GM23338 (cell line): ENCODE data around the gene MYO3B. TPM values are rescaled to one million over a fixed set of nuclear protein-coding genes. Genes with fewer than 3 reads are reported as not detected.

Source experiments
- ATAC-seq: fragments of 200-7000 bp; cut with Tn5 transposase; 3 replicates; pipeline ENCODE4 v1.9.1; 2020
- DNase-seq: peaks from one replicate; pipeline ENCODE4 v3.0.0-alpha.2; 2015; ENCODE audit warnings: low spot score
- H2AFZ ChIP-seq: fragments of 200-600 bp; sonication (generic); 2 replicates; pipeline ENCODE4 v1.8.0; 2016; ENCODE audit warnings: antibody characterized with exemption, mild to moderate bottlenecking, moderate library complexity
- H3F3A ChIP-seq: fragments of 200-600 bp; sonication (generic); replicated peaks from 2 replicates; pipeline ENCODE4 v1.8.0; 2017; ENCODE audit warnings: antibody characterized with exemption, mixed run types, low read depth
- H3K27ac ChIP-seq: fragments of 200-600 bp; sonication (generic); 2 replicates; pipeline ENCODE4 v1.6.1; 2016; ENCODE audit warnings: low read depth
- H3K27me3 ChIP-seq: fragments of 200-600 bp; sonication (generic); 2 replicates; pipeline ENCODE4 v1.8.0; 2016; ENCODE audit warnings: mild to moderate bottlenecking, mixed run types, moderate library complexity; ENCODE audit not compliant: insufficient read depth
- H3K36me3 ChIP-seq: fragments of 200-600 bp; sonication (generic); 2 replicates; pipeline ENCODE4 v1.8.0; 2016; ENCODE audit warnings: mild to moderate bottlenecking; ENCODE audit not compliant: insufficient read depth
- H3K4me1 ChIP-seq: fragments of 200-600 bp; sonication (generic); 2 replicates; pipeline ENCODE4 v1.8.0; 2016; ENCODE audit warnings: mild to moderate bottlenecking, moderate library complexity; ENCODE audit not compliant: insufficient read depth
- H3K4me2 ChIP-seq: fragments of 200-600 bp; sonication (generic); 2 replicates; pipeline ENCODE4 v1.7.1; 2017; ENCODE audit warnings: mixed run types
- H3K4me3 ChIP-seq: fragments of 200-600 bp; sonication (generic); 2 replicates; pipeline ENCODE4 v1.6.1; 2016; ENCODE audit warnings: mixed run types
- H3K79me2 ChIP-seq: fragments of 200-600 bp; sonication (generic); replicated peaks from 2 replicates; pipeline ENCODE4 v1.8.0; 2017; ENCODE audit warnings: mild to moderate bottlenecking; ENCODE audit not compliant: insufficient read depth
- H3K9me2 ChIP-seq: fragments of 200-600 bp; sonication (generic); 2 replicates; pipeline ENCODE4 v1.8.0; 2017; ENCODE audit not compliant: insufficient read depth
- H4K20me1 ChIP-seq: fragments of 200-600 bp; sonication (generic); replicated peaks from 2 replicates; pipeline ENCODE4 v1.8.0; 2017; ENCODE audit warnings: mild to moderate bottlenecking; ENCODE audit not compliant: insufficient read depth
- H3K27ac Mint-ChIP-seq: 2 replicates; pipeline ENCODE4 v1.8.0; 2020; ENCODE audit warnings: inconsistent platforms, mild to moderate bottlenecking, moderate library complexity, mixed read lengths
- H3K27me3 Mint-ChIP-seq: 3 replicates; pipeline ENCODE4 v1.8.0; 2022; ENCODE audit warnings: low read depth, mild to moderate bottlenecking, moderate library complexity, mixed read lengths, inconsistent platforms; ENCODE audit not compliant: insufficient read depth, poor library complexity
- H3K36me3 Mint-ChIP-seq: 3 replicates; pipeline ENCODE4 v1.8.0; 2021; ENCODE audit warnings: low read depth, mild to moderate bottlenecking, inconsistent platforms, moderate library complexity, mixed read lengths
- H3K4me1 Mint-ChIP-seq: 3 replicates; pipeline ENCODE4 v1.8.0; 2020; ENCODE audit warnings: mild to moderate bottlenecking, inconsistent platforms, mixed read lengths
- H3K4me3 Mint-ChIP-seq: 3 replicates; pipeline ENCODE4 v1.8.0; 2021; ENCODE audit warnings: moderate library complexity, mild to moderate bottlenecking, inconsistent platforms, mixed read lengths
- H3K9me3 Mint-ChIP-seq: 3 replicates; pipeline ENCODE4 v1.8.0; 2020; ENCODE audit warnings: moderate library complexity, mild to moderate bottlenecking, inconsistent platforms, mixed read lengths
- EZH2 ChIP-seq: fragments of 200-600 bp; sonication (generic); IDR thresholded peaks from one replicate; pipeline ENCODE4 v1.8.0; 2017; ENCODE audit warnings: antibody characterized with exemption, mild to moderate bottlenecking, low read depth; ENCODE audit not compliant: unreplicated experiment
- STAT1 ChIP-seq: IDR thresholded peaks from one replicate; pipeline ENCODE4 v1.6.1; 2016; ENCODE audit warnings: antibody characterized with exemption; ENCODE audit not compliant: unreplicated experiment
- ZNF331 ChIP-seq: fragments of 250-450 bp; sonication (Bioruptor Pico); IDR thresholded peaks from 2 replicates; pipeline ENCODE4 v1.5.0; 2020; ENCODE audit warnings: low read depth, mild to moderate bottlenecking, moderate library complexity
- polyA plus RNA-seq: library from polyadenylated mRNA; unstranded; fragments of >200 nt; fragmentation: Nextera tagmentation; extraction: Ambion mirVana; gene quantifications from 2 replicates; pipeline ENCODE4 v1.2.1, GENCODE V29; 2016
- total RNA-seq: library from RNA; depleted of rRNA; stranded (reverse); fragments of >200 nt; shearing (Covaris generic); gene quantifications from 2 replicates; pipeline ENCODE4 v1.2.3, GENCODE V29; 2014
- TF ChIP-seq, protein P1 (sequence below): fragments of 250-450 bp; sonication (Bioruptor Pico); IDR thresholded peaks from 2 replicates; pipeline ENCODE4 v1.5.0; 2020; ENCODE audit warnings: mild to moderate bottlenecking, moderate library complexity
- TF ChIP-seq, protein P2 (sequence below): IDR thresholded peaks from one replicate; pipeline ENCODE4 v1.6.1; 2018; ENCODE audit warnings: antibody characterized with exemption; ENCODE audit not compliant: unreplicated experiment
- TF ChIP-seq, protein P3 (sequence below): IDR thresholded peaks from 2 replicates; pipeline ENCODE4 v1.6.1; 2016; ENCODE audit warnings: antibody characterized with exemption

MYO3B gene
- total and polyA plus RNA-seq, 2 experiments from 2014 or later: 0.42 TPM; not detected in 1

DNA sequence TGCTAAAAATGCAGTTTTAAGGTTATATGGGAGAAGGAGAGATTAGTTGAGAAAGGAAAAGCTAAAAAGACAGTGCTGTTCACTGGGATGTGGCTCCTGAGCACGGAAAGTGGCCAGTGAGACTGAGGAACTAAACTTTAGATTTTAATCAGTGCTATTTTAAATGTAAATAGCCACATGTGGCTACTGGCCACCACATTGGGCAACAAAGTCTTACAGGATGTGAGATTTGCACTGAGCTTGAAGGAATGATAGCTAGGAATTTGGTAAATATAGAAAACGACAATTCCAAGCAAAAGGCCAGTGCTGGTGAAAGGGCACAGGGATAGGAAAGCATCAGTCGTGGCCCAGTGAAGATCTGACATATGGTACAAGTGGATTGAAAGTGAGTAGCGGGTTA is 523.1 kb downstream of the MYO3B start (continued):
- TF ChIP-seq, protein P1, sequence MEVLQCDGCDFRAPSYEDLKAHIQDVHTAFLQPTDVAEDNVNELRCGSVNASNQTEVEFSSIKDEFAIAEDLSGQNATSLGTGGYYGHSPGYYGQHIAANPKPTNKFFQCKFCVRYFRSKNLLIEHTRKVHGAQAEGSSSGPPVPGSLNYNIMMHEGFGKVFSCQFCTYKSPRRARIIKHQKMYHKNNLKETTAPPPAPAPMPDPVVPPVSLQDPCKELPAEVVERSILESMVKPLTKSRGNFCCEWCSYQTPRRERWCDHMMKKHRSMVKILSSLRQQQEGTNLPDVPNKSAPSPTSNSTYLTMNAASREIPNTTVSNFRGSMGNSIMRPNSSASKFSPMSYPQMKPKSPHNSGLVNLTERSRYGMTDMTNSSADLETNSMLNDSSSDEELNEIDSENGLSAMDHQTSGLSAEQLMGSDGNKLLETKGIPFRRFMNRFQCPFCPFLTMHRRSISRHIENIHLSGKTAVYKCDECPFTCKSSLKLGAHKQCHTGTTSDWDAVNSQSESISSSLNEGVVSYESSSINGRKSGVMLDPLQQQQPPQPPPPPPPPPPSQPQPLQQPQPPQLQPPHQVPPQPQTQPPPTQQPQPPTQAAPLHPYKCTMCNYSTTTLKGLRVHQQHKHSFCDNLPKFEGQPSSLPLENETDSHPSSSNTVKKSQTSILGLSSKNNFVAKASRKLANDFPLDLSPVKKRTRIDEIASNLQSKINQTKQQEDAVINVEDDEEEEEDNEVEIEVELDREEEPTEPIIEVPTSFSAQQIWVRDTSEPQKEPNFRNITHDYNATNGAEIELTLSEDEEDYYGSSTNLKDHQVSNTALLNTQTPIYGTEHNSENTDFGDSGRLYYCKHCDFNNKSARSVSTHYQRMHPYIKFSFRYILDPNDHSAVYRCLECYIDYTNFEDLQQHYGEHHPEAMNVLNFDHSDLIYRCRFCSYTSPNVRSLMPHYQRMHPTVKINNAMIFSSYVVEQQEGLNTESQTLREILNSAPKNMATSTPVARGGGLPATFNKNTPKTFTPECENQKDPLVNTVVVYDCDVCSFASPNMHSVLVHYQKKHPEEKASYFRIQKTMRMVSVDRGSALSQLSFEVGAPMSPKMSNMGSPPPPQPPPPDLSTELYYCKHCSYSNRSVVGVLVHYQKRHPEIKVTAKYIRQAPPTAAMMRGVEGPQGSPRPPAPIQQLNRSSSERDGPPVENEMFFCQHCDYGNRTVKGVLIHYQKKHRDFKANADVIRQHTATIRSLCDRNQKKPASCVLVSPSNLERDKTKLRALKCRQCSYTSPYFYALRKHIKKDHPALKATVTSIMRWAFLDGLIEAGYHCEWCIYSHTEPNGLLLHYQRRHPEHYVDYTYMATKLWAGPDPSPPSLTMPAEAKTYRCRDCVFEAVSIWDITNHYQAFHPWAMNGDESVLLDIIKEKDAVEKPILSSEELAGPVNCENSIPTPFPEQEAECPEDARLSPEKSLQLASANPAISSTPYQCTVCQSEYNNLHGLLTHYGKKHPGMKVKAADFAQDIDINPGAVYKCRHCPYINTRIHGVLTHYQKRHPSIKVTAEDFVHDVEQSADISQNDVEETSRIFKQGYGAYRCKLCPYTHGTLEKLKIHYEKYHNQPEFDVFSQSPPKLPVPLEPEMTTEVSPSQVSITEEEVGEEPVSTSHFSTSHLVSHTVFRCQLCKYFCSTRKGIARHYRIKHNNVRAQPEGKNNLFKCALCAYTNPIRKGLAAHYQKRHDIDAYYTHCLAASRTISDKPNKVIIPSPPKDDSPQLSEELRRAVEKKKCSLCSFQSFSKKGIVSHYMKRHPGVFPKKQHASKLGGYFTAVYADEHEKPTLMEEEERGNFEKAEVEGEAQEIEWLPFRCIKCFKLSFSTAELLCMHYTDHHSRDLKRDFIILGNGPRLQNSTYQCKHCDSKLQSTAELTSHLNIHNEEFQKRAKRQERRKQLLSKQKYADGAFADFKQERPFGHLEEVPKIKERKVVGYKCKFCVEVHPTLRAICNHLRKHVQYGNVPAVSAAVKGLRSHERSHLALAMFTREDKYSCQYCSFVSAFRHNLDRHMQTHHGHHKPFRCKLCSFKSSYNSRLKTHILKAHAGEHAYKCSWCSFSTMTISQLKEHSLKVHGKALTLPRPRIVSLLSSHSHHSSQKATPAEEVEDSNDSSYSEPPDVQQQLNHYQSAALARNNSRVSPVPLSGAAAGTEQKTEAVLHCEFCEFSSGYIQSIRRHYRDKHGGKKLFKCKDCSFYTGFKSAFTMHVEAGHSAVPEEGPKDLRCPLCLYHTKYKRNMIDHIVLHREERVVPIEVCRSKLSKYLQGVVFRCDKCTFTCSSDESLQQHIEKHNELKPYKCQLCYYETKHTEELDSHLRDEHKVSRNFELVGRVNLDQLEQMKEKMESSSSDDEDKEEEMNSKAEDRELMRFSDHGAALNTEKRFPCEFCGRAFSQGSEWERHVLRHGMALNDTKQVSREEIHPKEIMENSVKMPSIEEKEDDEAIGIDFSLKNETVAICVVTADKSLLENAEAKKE: no peak
- TF ChIP-seq EZH2 (no peak), ZNF331 (CRISPR knock-in tag) (no peak), STAT1 (no peak)

DNA sequence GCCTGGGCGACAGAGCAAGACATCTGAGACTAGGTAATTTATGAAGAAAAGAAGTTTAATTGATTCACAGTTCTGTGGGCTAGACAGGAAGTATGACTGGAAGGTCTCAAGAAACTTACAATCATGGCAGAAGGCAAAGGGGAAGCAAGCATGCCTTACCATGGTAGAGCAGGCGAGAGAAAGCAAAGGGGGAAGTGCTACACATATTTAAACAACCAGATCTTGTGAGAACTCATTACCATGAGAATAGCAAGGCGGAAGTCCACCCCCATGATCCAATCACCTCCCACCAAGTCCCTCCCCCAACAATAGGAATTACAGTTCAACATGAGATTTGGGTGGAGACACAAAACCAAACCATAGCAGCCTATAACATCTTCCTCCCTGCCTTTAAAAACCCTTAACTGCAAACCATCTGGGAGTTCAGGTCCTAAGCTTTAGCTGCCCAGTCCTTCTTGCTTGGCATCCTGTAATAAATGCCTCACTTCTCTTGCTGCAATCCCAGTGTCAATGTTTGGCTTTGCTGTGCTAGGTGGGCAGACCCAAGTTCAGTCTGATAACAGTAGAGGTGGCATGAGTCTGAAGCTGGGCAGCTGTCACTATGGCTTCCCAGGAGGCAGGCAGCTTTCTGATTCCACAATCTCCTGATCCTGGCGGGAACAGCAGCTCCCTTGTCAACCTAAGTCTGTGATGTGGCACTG is 526.0 kb downstream of the MYO3B start:
- no peak overlapping the region for H3K4me3 ChIP-seq
- TF ChIP-seq, protein P2, sequence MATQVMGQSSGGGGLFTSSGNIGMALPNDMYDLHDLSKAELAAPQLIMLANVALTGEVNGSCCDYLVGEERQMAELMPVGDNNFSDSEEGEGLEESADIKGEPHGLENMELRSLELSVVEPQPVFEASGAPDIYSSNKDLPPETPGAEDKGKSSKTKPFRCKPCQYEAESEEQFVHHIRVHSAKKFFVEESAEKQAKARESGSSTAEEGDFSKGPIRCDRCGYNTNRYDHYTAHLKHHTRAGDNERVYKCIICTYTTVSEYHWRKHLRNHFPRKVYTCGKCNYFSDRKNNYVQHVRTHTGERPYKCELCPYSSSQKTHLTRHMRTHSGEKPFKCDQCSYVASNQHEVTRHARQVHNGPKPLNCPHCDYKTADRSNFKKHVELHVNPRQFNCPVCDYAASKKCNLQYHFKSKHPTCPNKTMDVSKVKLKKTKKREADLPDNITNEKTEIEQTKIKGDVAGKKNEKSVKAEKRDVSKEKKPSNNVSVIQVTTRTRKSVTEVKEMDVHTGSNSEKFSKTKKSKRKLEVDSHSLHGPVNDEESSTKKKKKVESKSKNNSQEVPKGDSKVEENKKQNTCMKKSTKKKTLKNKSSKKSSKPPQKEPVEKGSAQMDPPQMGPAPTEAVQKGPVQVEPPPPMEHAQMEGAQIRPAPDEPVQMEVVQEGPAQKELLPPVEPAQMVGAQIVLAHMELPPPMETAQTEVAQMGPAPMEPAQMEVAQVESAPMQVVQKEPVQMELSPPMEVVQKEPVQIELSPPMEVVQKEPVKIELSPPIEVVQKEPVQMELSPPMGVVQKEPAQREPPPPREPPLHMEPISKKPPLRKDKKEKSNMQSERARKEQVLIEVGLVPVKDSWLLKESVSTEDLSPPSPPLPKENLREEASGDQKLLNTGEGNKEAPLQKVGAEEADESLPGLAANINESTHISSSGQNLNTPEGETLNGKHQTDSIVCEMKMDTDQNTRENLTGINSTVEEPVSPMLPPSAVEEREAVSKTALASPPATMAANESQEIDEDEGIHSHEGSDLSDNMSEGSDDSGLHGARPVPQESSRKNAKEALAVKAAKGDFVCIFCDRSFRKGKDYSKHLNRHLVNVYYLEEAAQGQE: no peak
- TF ChIP-seq, protein P3, sequence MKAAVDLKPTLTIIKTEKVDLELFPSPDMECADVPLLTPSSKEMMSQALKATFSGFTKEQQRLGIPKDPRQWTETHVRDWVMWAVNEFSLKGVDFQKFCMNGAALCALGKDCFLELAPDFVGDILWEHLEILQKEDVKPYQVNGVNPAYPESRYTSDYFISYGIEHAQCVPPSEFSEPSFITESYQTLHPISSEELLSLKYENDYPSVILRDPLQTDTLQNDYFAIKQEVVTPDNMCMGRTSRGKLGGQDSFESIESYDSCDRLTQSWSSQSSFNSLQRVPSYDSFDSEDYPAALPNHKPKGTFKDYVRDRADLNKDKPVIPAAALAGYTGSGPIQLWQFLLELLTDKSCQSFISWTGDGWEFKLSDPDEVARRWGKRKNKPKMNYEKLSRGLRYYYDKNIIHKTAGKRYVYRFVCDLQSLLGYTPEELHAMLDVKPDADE: no peak
- no peak for TF ChIP-seq STAT1
- peak overlapping the region; percentile 56 for H3K4me2 ChIP-seq
- no peaks in the 10 kb centered on the region for H4K20me1 ChIP-seq
- ATAC-seq (peak; percentile 45; the same call in 2 of the 3 replicates), DNase-seq (peak; percentile 53)
- H2AFZ ChIP-seq: no peak overlapping the region
- peaks cover 6% of the 10 kb centered on the region for H3K9me2 ChIP-seq
- H3K27ac Mint-ChIP-seq: no peak overlapping the region
- no peak overlapping the region for H3K27ac ChIP-seq
- peaks cover 17% of the 10 kb centered on the region for H3K4me1 ChIP-seq
- H3K36me3 ChIP-seq: 0 out of 2 replicates have a peak, but pooled peaks cover 9% of the 10 kb centered on the region
- no peaks in the 10 kb centered on the region for H3F3A ChIP-seq
- H3K4me1 Mint-ChIP-seq: peaks cover 15% of the 10 kb centered on the region
- H3K27me3 ChIP-seq: peaks cover 27% of the 10 kb centered on the region
- H3K27me3 Mint-ChIP-seq: peaks cover 17% of the 10 kb centered on the region
- H3K9me3 Mint-ChIP-seq: peaks cover 11% of the 10 kb centered on the region
- H3K4me3 Mint-ChIP-seq: no peak overlapping the region
- H3K36me3 Mint-ChIP-seq: peaks cover 8% of the 10 kb centered on the region
- no peaks in the 10 kb centered on the region for H3K79me2 ChIP-seq
